Stimulated activated CD8-positive, alpha-beta memory T cell treated with anti-CD3 and anti-CD28 coated beads, Interleukin-2, amount 100 ng/mL, for 48 hours (primary cell): ENCODE measurements around the gene NT5C2.
"Not testable (repeated sequence)": the region's sequence is repeated elsewhere in the genome, so short reads cannot be mapped to it uniquely, and the experiment has no call there.

Source experiments
- DNase-seq, 2 donors: peaks; one replicate each; pipeline ENCODE4 v3.0.0-alpha.2; 2020; ENCODE audit warnings: low read depth in 2 of 2

The NT5C2 gene

GRCh38 chr10:103202319-103202718 is 9.2 kb upstream of the NT5C2 start:
- DNase-seq = no peak

DNA sequence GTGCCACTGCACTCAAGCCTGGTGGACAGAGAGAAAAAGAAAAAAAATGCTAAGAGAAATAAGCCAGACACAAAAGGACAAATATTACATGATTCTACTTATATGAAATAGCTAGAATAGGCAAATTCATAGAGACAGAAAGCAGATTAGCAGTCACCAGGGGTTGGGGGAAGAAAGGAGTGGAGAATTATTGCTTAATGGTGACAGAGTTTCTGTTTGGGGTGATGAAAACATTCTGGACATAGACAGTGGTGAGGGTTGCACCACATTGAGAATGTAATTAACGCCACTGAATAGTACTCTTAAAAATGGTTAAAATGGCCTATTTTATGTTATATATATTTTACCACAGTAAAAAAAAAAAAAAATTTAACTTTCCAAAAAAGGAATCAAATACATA is 6.4 kb upstream of the NT5C2 start:
- DNase-seq = no peak

GRCh38 chr10:103198648-103199047 is 5.6 kb upstream of the NT5C2 start:
- no peak for DNase-seq

GRCh38 chr10:103197903-103198302 is 4.8 kb upstream of the NT5C2 start:
- DNase-seq = no peak

- DNase-seq = no peak
Measured at GRCh38 chr10:103197174-103197573, 4.1 kb upstream of the NT5C2 start.

GRCh38 chr10:103196516-103196915 is 3.4 kb upstream of the NT5C2 start:
- DNase-seq = no peak

GRCh38 chr10:103193820-103194529 is 903 bp upstream of the NT5C2 start:
- DNase-seq = no peak

DNA sequence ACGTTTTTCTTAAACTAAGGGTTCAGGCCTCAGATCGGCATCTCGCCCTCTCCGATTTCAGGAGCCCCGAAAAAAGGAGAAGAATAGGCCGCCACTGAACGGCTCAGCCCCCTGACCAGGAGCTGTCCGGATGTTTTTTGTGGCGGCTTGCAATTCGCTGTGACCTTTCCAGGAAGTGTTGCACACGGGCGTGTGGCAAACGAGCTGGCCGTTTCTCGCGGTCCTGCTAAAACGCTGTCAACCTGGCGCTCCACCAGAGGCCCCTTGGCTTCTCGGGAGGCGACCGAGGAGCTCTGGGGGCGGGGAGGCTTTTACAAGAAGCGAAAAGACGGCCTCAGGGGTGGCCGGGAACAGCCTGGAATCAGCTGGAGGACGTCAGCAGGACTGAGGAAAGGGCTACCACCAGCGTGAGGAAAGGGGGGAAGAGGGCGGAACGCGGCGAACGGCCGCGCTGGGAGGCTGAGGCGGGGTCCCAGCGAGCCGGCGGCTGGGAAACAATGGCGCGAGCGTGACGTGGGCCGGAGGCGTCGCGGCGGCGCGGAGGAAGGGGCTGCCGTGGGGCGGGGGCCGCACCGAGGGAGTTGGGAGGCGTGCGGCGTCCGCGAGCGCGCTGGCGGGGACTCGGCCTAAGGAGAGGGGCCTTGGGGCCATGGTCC is 493 bp downstream of the NT5C2 start:
- DNase-seq = peak; percentile 50 to 55

GRCh38 chr10:103192089-103192450 is 1.0 kb downstream of the NT5C2 start:
- DNase-seq = no peak

- DNase-seq = not testable (repeated sequence)
Measured at GRCh38 chr10:103191198-103191597, 1.9 kb downstream of the NT5C2 start.

- no peak for DNase-seq
Measured at GRCh38 chr10:103188853-103189252, 4.2 kb downstream of the NT5C2 start.

- DNase-seq = no peak
Measured at GRCh38 chr10:103186128-103186527, 6.9 kb downstream of the NT5C2 start.

GRCh38 chr10:103184615-103185014 is 8.5 kb downstream of the NT5C2 start:
- no peak for DNase-seq

DNA sequence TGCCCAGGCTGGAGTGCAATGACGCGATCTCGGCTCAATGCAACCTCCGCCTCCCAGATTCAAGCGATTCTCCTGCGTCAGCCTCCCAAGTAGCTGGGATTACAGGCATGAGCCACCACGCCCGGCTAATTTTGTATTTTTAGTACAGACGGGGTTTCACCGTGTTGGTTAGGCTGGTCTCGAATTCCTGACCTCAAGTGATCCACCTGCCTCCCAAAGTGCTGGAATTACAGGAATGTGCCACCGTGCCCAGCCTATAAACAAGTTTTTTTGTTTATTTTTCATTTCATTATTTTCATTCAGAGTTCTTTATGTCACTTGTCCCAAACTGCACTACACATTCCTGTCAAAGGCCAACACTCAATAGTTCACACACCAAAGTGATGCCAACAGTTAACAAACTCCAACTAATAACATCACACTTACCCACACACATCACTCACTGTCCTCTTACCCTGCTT is 9.1 kb downstream of the NT5C2 start:
- DNase-seq = not testable (repeated sequence)

DNA sequence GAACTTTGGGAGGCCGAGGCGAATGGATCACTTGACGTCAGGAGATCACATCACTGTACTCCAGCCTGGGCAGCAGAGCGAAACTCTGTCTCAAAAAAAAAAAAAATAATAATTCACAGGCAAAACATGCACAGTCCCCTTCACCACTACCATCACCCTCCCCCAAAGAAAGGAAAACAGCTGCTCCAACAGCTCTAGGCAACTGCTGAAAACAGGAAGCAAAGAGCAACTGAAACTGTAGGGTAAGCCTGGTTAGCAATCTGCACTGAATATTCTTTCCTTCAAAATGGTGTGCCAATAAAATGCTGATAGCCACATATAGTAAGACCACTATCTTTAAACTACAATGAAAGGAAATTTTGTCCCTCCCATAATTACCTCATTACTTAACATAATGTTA is 11.8 kb downstream of the NT5C2 start:
- no peak for DNase-seq

- DNase-seq = no peak
Measured at GRCh38 chr10:103180491-103180890, 12.6 kb downstream of the NT5C2 start.

GRCh38 chr10:103177123-103177522 is 15.9 kb downstream of the NT5C2 start:
- DNase-seq = no peak

GRCh38 chr10:103175580-103176285 is 17.3 kb downstream of the NT5C2 start:
- no peak for DNase-seq

DNA sequence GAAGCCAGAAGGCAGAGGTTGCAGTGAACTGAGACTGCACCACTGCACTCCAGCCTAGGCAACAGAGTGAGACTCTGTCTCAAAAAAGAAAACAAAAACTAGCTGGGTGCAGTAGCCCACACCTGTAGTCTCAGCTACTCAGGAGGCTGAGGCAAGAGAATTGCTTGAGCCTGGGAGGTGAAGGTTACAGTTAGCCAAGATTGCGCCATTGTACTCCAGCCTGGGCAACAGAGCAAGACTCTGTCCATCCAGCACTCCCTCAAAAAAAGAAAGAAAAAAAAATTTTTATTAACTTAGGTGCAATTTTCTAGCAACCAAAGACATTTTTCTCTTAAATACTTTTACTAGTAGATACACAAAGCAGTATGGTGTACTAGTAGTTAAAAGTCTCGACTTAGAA is 18.7 kb downstream of the NT5C2 start:
- not testable (repeated sequence) for DNase-seq

DNA sequence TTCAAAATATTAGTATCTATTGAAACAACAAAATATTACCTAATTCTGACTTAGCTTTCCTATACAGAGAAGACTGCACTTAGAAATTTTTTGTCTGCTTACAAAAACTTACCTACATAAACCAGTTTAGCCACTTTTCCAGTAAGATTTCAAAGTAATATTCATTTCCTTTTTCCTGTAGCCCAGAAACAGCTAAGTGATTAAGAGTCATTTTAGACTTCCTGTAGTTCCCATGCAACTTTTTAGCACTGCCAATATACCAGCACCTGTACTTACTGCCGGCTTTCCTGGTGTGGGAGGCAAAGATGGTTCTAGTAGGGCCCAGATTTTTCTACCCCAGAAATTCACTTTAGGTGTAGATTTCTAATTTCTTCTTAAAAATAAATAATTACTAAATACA is 21.8 kb downstream of the NT5C2 start:
- DNase-seq = no peak

GRCh38 chr10:103168438-103168837 is 24.6 kb downstream of the NT5C2 start:
- DNase-seq = no peak

GRCh38 chr10:103167554-103167953 is 25.5 kb downstream of the NT5C2 start:
- not testable (repeated sequence) for DNase-seq

DNA sequence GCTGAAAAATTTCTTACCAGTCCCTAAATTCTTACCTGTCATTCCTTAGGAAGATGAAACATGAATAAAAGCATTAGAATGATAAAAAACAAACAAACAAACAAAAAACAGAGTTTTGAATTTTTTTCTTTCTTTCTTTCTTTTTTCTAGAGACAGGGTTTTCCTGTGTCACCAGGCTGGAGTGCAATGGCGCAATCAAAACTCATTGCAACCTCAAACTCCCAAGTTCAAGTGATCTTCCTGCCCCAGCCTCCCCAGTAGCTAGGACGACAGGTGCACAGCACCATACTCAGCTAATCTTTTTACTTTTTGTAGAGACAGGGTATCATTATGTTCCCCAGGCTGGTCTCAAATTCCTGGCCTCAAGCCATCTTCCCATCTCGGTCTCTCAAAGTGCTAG is 26.5 kb downstream of the NT5C2 start:
- no peak for DNase-seq
